Measurements from ENCODE around the gene CPLANE2. TPM values are rescaled to one million over a fixed set of nuclear protein-coding genes. Genes with fewer than 3 reads are reported as not detected.

Gene CPLANE2
- total and polyA plus RNA-seq, 2 of the 4 experiments (the other 2 are of a cell fraction): 3.2 to 5.8 TPM

DNA sequence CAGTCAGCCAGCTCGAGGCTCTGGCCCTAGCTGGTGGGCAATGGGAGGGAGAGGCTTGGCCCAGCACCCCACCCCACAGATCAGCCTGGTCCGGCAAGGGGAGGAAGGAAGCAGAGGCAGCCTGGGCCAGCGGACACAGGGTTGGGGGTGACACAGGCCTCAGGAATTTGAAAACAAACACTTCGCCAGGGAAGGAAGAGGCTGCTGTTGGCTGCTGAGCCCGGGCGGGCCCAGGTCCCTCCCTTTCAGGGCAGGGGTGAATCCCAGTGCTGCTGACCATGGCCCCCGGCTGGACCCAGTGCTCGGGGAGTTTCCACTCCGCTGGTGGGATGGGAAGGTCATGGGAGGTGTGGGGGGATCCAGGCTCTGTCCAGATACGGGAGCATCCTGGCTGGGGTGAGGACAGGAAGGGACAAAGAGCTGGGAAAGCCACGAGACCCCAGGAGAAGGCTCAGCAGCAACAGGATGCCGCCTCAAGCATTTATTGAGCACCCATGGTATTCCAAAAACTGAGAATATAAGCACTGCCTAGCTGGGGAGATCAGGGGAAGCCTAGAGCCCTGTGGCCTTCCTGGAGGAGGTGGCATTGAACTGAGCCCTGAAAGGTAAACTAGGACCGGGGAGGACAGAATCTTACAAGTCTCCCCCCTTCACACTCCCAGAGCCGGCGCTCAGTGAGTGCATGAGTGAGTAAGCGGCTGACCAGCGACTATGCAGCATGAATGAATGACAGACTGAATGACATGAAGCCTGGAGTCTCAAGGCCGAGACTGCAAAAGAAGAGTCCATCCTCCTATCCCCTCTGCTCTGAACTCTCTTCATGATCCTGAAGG is 54.9 kb downstream of the CPLANE2 start:
- no peaks in the 10 kb centered on the region for H4K20me1 ChIP-seq (ENCODE audit: insufficient read depth, low read length)
- H3K36me3 ChIP-seq (ENCODE audit: control insufficient read depth, insufficient read depth, low read length): no peaks in the 10 kb centered on the region
- peaks cover 5 to 22% of the 10 kb centered on the region in 2 experiments; a peak in 3 of 4 replicates for H3K79me1 ChIP-seq (ENCODE audit: low read depth in 1 of 2, low read length in 2 of 2)
- dilution Hi-C loops (cut with HindIII; ENCODE audit: low sequenced_read_pairs, unreplicated experiment) (no loop called here), in situ Hi-C loops (cut with MboI; ENCODE audit: low sequenced_read_pairs) (loop anchor here (5.0 to 25.0 kb wide), 2 partner anchors 105 to 395 kb away; no protein-coding TSS in a partner anchor), intact Hi-C loops (cut with micrococcal nuclease) (loop anchor here (5.0 kb wide), 1 partner anchor 385 kb away; no protein-coding TSS in a partner anchor)
- H3K4ac ChIP-seq (ENCODE audit: low read depth, low read length): peak overlapping the region; percentile 98
- ChIA-PET POLR2A (ENCODE audit: unreplicated experiment) (interaction anchor here (0.7 to 1.3 kb wide), 2 partner anchors 35 to 100 kb away, joined by 4 to 6 read pairs; no protein-coding TSS in a partner anchor), CTCF (interaction anchor here (0.7 to 1.6 kb wide), 3 partner anchors 100 to 103 kb away, joined by 3 to 6 read pairs (median 5); no protein-coding TSS in a partner anchor)
- peak overlapping the region; percentile 55 for H3K4me2 ChIP-seq (ENCODE audit: low read depth, low read length)
- peak overlapping the region; percentile 97 for H2BK20ac ChIP-seq (ENCODE audit: low read depth, low read length)
- H3K14ac ChIP-seq (replicated peaks; ENCODE audit: low read depth, low read length): peak overlapping the region; percentile 88
- ATAC-seq (ENCODE audit: low read depth) (peak; percentile 97), DNase-seq (peak; percentile 89)
- no peaks in the 10 kb centered on the region for H3K27me3 ChIP-seq (ENCODE audit: control insufficient read depth, insufficient read depth, low read length)
- peak overlapping the region; percentile 93 for H3K18ac ChIP-seq (ENCODE audit: low read depth, low read length)
- H3K9me3 ChIP-seq (ENCODE audit: control insufficient read depth, insufficient read depth, low read length): no peaks in the 10 kb centered on the region
- H3K23ac ChIP-seq (ENCODE audit: low read depth, low read length): peak overlapping the region; percentile 85
- H3K4me1 ChIP-seq (ENCODE audit: control insufficient read depth, insufficient read depth, low read length): peaks cover 22% of the 10 kb centered on the region
- peak overlapping the region; percentile 99 for H4K91ac ChIP-seq (ENCODE audit: insufficient read depth, low read depth, low read length)
- peak overlapping the region; percentile 89 to 96 for H4K8ac ChIP-seq (ENCODE audit: low read depth in 2 of 2, low read length in 2 of 2)
- 0% methylated on average over 4 of the region's 18 CpGs; no CpG with 5 or more reads in 1 of the 2 experiments for WGBS, 2 experiments (ENCODE audit: extremely low coverage in 2 of 2, insufficient read length in 1 of 2)
- TF ChIP-seq POLR2A (IDR thresholded peaks at IDR 0.05; ENCODE audit: low read depth, low read length) (no peak), MAZ (IDR thresholded peaks at IDR 0.05; ENCODE audit: borderline replicate concordance, low read depth, low read length) (peak; percentile 70; the same call in 1 of the 2 replicates), NFE2L2 (IDR thresholded peaks at IDR 0.05; ENCODE audit: low read depth, low read length) (no peak; the same call in 1 of the 2 replicates), RAD21 (IDR thresholded peaks at IDR 0.05; ENCODE audit: low read length) (0 out of 2 replicates have a peak, but pooled peaks have one; percentile 12), FOS (IDR thresholded peaks at IDR 0.05; ENCODE audit: low read depth, low read length) (peak; percentile 75), BHLHE40 (IDR thresholded peaks at IDR 0.05; ENCODE audit: low read depth, low read length) (0 out of 2 replicates have a peak, but pooled peaks have one; percentile 10)
- H3K9ac ChIP-seq (ENCODE audit: low read depth, low read length): peak overlapping the region; percentile 76
- peak overlapping the region; percentile 89 for H2AFZ ChIP-seq (replicated peaks; ENCODE audit: low read length, poor library complexity)
- H2BK120ac ChIP-seq (ENCODE audit: low read depth, low read length): peak overlapping the region; percentile 98
- no peak overlapping the region for H3K4me3 ChIP-seq (ENCODE audit: insufficient read depth, low read depth, low read length)
- peak overlapping the region; percentile 94 for H3K56ac ChIP-seq (ENCODE audit: extremely low read depth, insufficient read depth, low read length)
- H2BK15ac ChIP-seq (ENCODE audit: low read depth, low read length): peak overlapping the region; percentile 96
- peak overlapping the region; percentile 99 for H3K27ac ChIP-seq (ENCODE audit: insufficient read depth, low read length)
- peak overlapping the region; percentile 95 for H2BK5ac ChIP-seq (ENCODE audit: low read depth, low read length, poor library complexity, severe bottlenecking)
- peak overlapping the region; percentile 84 for H2AK9ac ChIP-seq (replicated peaks; ENCODE audit: low read depth, low read length, poor library complexity)
- no TSS peak for BruUV-seq (replicated peaks)
- peaks cover 7% of the 10 kb centered on the region for H3K9me1 ChIP-seq (ENCODE audit: insufficient read depth, low read length)
- H4K5ac ChIP-seq (ENCODE audit: low read depth, low read length): peak overlapping the region; percentile 99
- H2AK5ac ChIP-seq (ENCODE audit: low read depth, low read length): peak overlapping the region; percentile 95

Small RNA genes within 50 kb of the gene (microRNA-seq; reads per million reads assigned to microRNA genes)
- gene MT1XP1 (ENCODE audit: insufficient read depth, insufficient read length): not detected

Small RNA genes within 50 kb of the gene (small RNA-seq; reads per million reads assigned to genes)
- gene MT1XP1: 0 reads per million in 5 experiments

Other genes with a start within 250 kb of the CPLANE2 start
- not detected in 2 replicates for gene SRARP, start 232.9 kb downstream of the CPLANE2 start, total RNA-seq (2012; rRNA removed)
- gene SRARP, start 232.9 kb downstream of the CPLANE2 start, polyA plus RNA-seq (2012; rRNA removed): not detected in 2 replicates
- 0.54 and 0.56 TPM in 2 replicates for gene HSPB7, start 219.1 kb downstream of the CPLANE2 start, total RNA-seq (2012; rRNA removed)
- gene HSPB7, start 219.1 kb downstream of the CPLANE2 start, polyA plus RNA-seq (2012; rRNA removed): 3.0 and 4.3 TPM in 2 replicates
- gene CLCNKA, start 215.1 kb downstream of the CPLANE2 start, total RNA-seq (2012; rRNA removed): not detected in 2 replicates
- gene CLCNKA, start 215.1 kb downstream of the CPLANE2 start, polyA plus RNA-seq (2012; rRNA removed): 0.05 TPM in 1 of 2 replicates, not detected in the other
- gene CLCNKB, start 193.4 kb downstream of the CPLANE2 start, total RNA-seq (2012; rRNA removed): not detected in 2 replicates
- 0.09 and 0.11 TPM in 2 replicates for gene CLCNKB, start 193.4 kb downstream of the CPLANE2 start, polyA plus RNA-seq (2012; rRNA removed)
- 0.18 and 0.28 TPM in 2 replicates for gene FAM131C, start 163.5 kb downstream of the CPLANE2 start, total RNA-seq (2012; rRNA removed)
- 0.56 and 1.0 TPM in 2 replicates for gene FAM131C, start 163.5 kb downstream of the CPLANE2 start, polyA plus RNA-seq (2012; rRNA removed)
- 22.5 and 24.0 TPM in 2 replicates for gene EPHA2, start 81.1 kb downstream of the CPLANE2 start, total RNA-seq (2012; rRNA removed)
- gene EPHA2, start 81.1 kb downstream of the CPLANE2 start, polyA plus RNA-seq (2012; rRNA removed): 72.6 and 82.5 TPM in 2 replicates
- 3.3 and 4.5 TPM in 2 replicates for gene ARHGEF19, start 24.5 kb downstream of the CPLANE2 start, total RNA-seq (2012; rRNA removed)
- 16.8 and 17.2 TPM in 2 replicates for gene ARHGEF19, start 24.5 kb downstream of the CPLANE2 start, polyA plus RNA-seq (2012; rRNA removed)
- gene FBXO42, start 115.3 kb upstream of the CPLANE2 start, total RNA-seq (2012; rRNA removed): 11.4 and 12.0 TPM in 2 replicates
- gene FBXO42, start 115.3 kb upstream of the CPLANE2 start, polyA plus RNA-seq (2012; rRNA removed): 18.8 and 19.6 TPM in 2 replicates
- 104 and 119 TPM in 2 replicates for gene SZRD1, start 130.1 kb upstream of the CPLANE2 start, total RNA-seq (2012; rRNA removed)
- 140 and 149 TPM in 2 replicates for gene SZRD1, start 130.1 kb upstream of the CPLANE2 start, polyA plus RNA-seq (2012; rRNA removed)
- not detected in 2 replicates for gene SPATA21, start 200.2 kb upstream of the CPLANE2 start, total RNA-seq (2012; rRNA removed)
- gene SPATA21, start 200.2 kb upstream of the CPLANE2 start, polyA plus RNA-seq (2012; rRNA removed): not detected in 2 replicates
- gene NECAP2, start 203.5 kb upstream of the CPLANE2 start, total RNA-seq (2012; rRNA removed): 79.7 and 85.1 TPM in 2 replicates
- 80.2 and 80.5 TPM in 2 replicates for gene NECAP2, start 203.5 kb upstream of the CPLANE2 start, polyA plus RNA-seq (2012; rRNA removed)

All from IMR-90 (cell line).